Trophoblast cell (in vitro differentiated cells and primary cell): Measurements from ENCODE around the gene CARD16.

Source experiments
- DNase-seq, 2 donors: peaks; one replicate each; pipeline ENCODE4 v3.0.0-alpha.2; 2016
- H2AFZ ChIP-seq: 2 replicates; pipeline ENCODE4 v1.6.1; 2013; ENCODE audit warnings: low read length, moderate library complexity, mild to moderate bottlenecking; ENCODE audit not compliant: insufficient read depth, poor library complexity
- H2AK5ac ChIP-seq: 2 replicates; pipeline ENCODE4 v1.6.1; 2013; ENCODE audit warnings: mild to moderate bottlenecking, low read length
- H2BK120ac ChIP-seq: 2 replicates; pipeline ENCODE4 v1.6.1; 2013; ENCODE audit warnings: low read length, mild to moderate bottlenecking, moderate library complexity; ENCODE audit not compliant: insufficient read depth, poor library complexity
- H2BK12ac ChIP-seq: 2 replicates; pipeline ENCODE4 v1.6.1; 2013; ENCODE audit warnings: mild to moderate bottlenecking, low read length, moderate library complexity
- H2BK5ac ChIP-seq: 2 replicates; pipeline ENCODE4 v1.6.1; 2013; ENCODE audit warnings: low read length, low read depth, moderate library complexity, mild to moderate bottlenecking; ENCODE audit not compliant: poor library complexity
- H3K14ac ChIP-seq: 2 replicates; pipeline ENCODE4 v1.6.1; 2013; ENCODE audit warnings: mild to moderate bottlenecking, low read length
- H3K18ac ChIP-seq: 2 replicates; pipeline ENCODE4 v1.6.1; 2013; ENCODE audit warnings: mild to moderate bottlenecking, low read length
- H3K23ac ChIP-seq: 2 replicates; pipeline ENCODE4 v1.6.1; 2013; ENCODE audit warnings: low read length
- H3K27ac ChIP-seq: 2 replicates; pipeline ENCODE4 v1.5.1; 2013; ENCODE audit warnings: low read depth, mild to moderate bottlenecking, inconsistent platforms, low read length, moderate library complexity
- H3K27me3 ChIP-seq: 2 replicates; pipeline ENCODE4 v1.6.1; 2013; ENCODE audit warnings: inconsistent platforms, mild to moderate bottlenecking, low read length, moderate library complexity; ENCODE audit not compliant: insufficient read depth
- H3K36me3 ChIP-seq, 2 experiments: 1 replicate in 1 of 2; 2 replicates in 1 of 2; pipeline ENCODE4 v1.6.1; 2013; ENCODE audit warnings: low read length in 2 of 2, mild to moderate bottlenecking in 2 of 2, moderate library complexity in 1 of 2; ENCODE audit not compliant: insufficient read depth in 2 of 2, control insufficient read depth in 1 of 2
- H3K4ac ChIP-seq: 2 replicates; pipeline ENCODE4 v1.6.1; 2013; ENCODE audit warnings: low read depth, mild to moderate bottlenecking, low read length, moderate library complexity
- H3K4me1 ChIP-seq, 2 experiments: 1 replicate in 1 of 2; 2 replicates in 1 of 2; pipeline ENCODE4 v1.6.1; 2013; ENCODE audit warnings: low read length in 2 of 2, mild to moderate bottlenecking in 2 of 2, moderate library complexity in 1 of 2; ENCODE audit not compliant: insufficient read depth in 2 of 2, control insufficient read depth in 1 of 2
- H3K4me2 ChIP-seq: 2 replicates; pipeline ENCODE4 v1.6.1; 2013; ENCODE audit warnings: inconsistent platforms, mild to moderate bottlenecking, low read length, moderate library complexity
- H3K4me3 ChIP-seq: 2 replicates; pipeline ENCODE4 v1.5.1; 2013; ENCODE audit warnings: mild to moderate bottlenecking, low read depth, low read length, inconsistent platforms
- H3K79me1 ChIP-seq: one replicate; pipeline ENCODE4 v1.6.1; 2013; ENCODE audit warnings: low read length
- H3K79me2 ChIP-seq: 2 replicates; pipeline ENCODE4 v1.6.1; 2013; ENCODE audit warnings: low read length, mild to moderate bottlenecking; ENCODE audit not compliant: control insufficient read depth, insufficient read depth, poor library complexity
- H3K9ac ChIP-seq: 2 replicates; pipeline ENCODE4 v1.6.1; 2013; ENCODE audit warnings: mild to moderate bottlenecking, low read length
- H3K9me3 ChIP-seq: 2 replicates; pipeline ENCODE4 v1.6.1; 2013; ENCODE audit warnings: low read depth, mild to moderate bottlenecking, control low read depth, inconsistent platforms, low read length; ENCODE audit not compliant: insufficient read depth
- H4K12ac ChIP-seq: 2 replicates; pipeline ENCODE4 v1.6.1; 2013; ENCODE audit warnings: low read depth, mild to moderate bottlenecking, low read length, moderate library complexity
- H4K8ac ChIP-seq: 2 replicates; pipeline ENCODE4 v1.6.1; 2013; ENCODE audit warnings: low read depth, mild to moderate bottlenecking, low read length, moderate library complexity
- H4K91ac ChIP-seq: one replicate; pipeline ENCODE4 v1.6.1; 2013; ENCODE audit warnings: low read depth, mild to moderate bottlenecking, low read length, moderate library complexity
- WGBS: extraction: QIAGEN DNeasy Blood & Tissue Kit; methylation state at CpG from one replicate; pipeline ENCODE4 v1.1.7; 2013; ENCODE audit warnings: missing lambda C conversion rate; ENCODE audit not compliant: insufficient read length, insufficient coverage; ENCODE audit errors: extremely low coverage; 5-methylcytosine and 5-hydroxymethylcytosine counted together

The CARD16 gene

GRCh38 chr11:105022527-105022926 lies 22.6 kb downstream of the CARD16 start:
- H4K12ac ChIP-seq = no peak overlapping the region
- no peaks in the 10 kb centered on the region for H3K79me2 ChIP-seq
- no peak overlapping the region for H3K4me3 ChIP-seq
- no peak overlapping the region for H2AFZ ChIP-seq
- no peak overlapping the region for H3K9ac ChIP-seq
- H3K79me1 ChIP-seq = no peaks in the 10 kb centered on the region
- H3K4ac ChIP-seq = no peak overlapping the region
- no peak overlapping the region for H2AK5ac ChIP-seq
- no peak overlapping the region for H2BK120ac ChIP-seq
- H4K8ac ChIP-seq = no peak overlapping the region
- H3K36me3 ChIP-seq = no peaks in the 10 kb centered on the region
- H3K18ac ChIP-seq = no peak overlapping the region
- H3K27ac ChIP-seq = no peak overlapping the region
- no peak overlapping the region for H2BK12ac ChIP-seq
- DNase-seq = no peak
- H3K4me2 ChIP-seq = no peak overlapping the region
- peaks cover 0 to 2% of the 10 kb centered on the region in 2 experiments for H3K4me1 ChIP-seq
- no peak overlapping the region for H2BK5ac ChIP-seq
- H3K23ac ChIP-seq = no peak overlapping the region
- H3K27me3 ChIP-seq = no peaks in the 10 kb centered on the region
- H4K91ac ChIP-seq = no peak overlapping the region
- H3K9me3 ChIP-seq = no peaks in the 10 kb centered on the region
- no peak overlapping the region for H3K14ac ChIP-seq
- no CpG with 5 or more reads among the region's 2 CpGs for WGBS

GRCh38 chr11:105007463-105007862 lies 37.7 kb downstream of the CARD16 start:
- no peak overlapping the region for H3K9ac ChIP-seq
- no peak overlapping the region for H3K23ac ChIP-seq
- no peaks in the 10 kb centered on the region for H3K4me1 ChIP-seq
- no peak overlapping the region for H2AK5ac ChIP-seq
- H2BK120ac ChIP-seq = no peak overlapping the region
- no peak overlapping the region for H2AFZ ChIP-seq
- no peaks in the 10 kb centered on the region for H3K9me3 ChIP-seq
- no peak overlapping the region for H3K14ac ChIP-seq
- H3K27ac ChIP-seq = no peak overlapping the region
- no peak overlapping the region for H2BK5ac ChIP-seq
- no peak overlapping the region for H3K4me3 ChIP-seq
- DNase-seq = no peak
- no peaks in the 10 kb centered on the region for H3K79me1 ChIP-seq
- H3K36me3 ChIP-seq = no peaks in the 10 kb centered on the region
- H4K12ac ChIP-seq = no peak overlapping the region
- no peak overlapping the region for H4K8ac ChIP-seq
- no peak overlapping the region for H3K4ac ChIP-seq
- no peak overlapping the region for H3K18ac ChIP-seq
- no peaks in the 10 kb centered on the region for H3K27me3 ChIP-seq
- H3K4me2 ChIP-seq = no peak overlapping the region
- H4K91ac ChIP-seq = no peak overlapping the region
- no peak overlapping the region for H2BK12ac ChIP-seq
- H3K79me2 ChIP-seq = no peaks in the 10 kb centered on the region

GRCh38 chr11:105005451-105005845 lies 39.7 kb downstream of the CARD16 start:
- H3K79me1 ChIP-seq = no peaks in the 10 kb centered on the region
- H2BK12ac ChIP-seq = no peak overlapping the region
- H2BK5ac ChIP-seq = no peak overlapping the region
- H3K9me3 ChIP-seq = no peaks in the 10 kb centered on the region
- H3K4ac ChIP-seq = no peak overlapping the region
- H3K27ac ChIP-seq = no peak overlapping the region
- H2AK5ac ChIP-seq = no peak overlapping the region
- H3K36me3 ChIP-seq = no peaks in the 10 kb centered on the region
- no peak overlapping the region for H4K91ac ChIP-seq
- no peak overlapping the region for H4K12ac ChIP-seq
- no peak overlapping the region for H3K4me2 ChIP-seq
- H3K9ac ChIP-seq = no peak overlapping the region
- no peak overlapping the region for H3K18ac ChIP-seq
- no peak overlapping the region for H2AFZ ChIP-seq
- H3K27me3 ChIP-seq = no peaks in the 10 kb centered on the region
- H3K79me2 ChIP-seq = no peaks in the 10 kb centered on the region
- no peak overlapping the region for H4K8ac ChIP-seq
- no peak overlapping the region for H2BK120ac ChIP-seq
- no peak overlapping the region for H3K23ac ChIP-seq
- H3K14ac ChIP-seq = no peak overlapping the region
- WGBS = no CpG with 5 or more reads among the region's 3 CpGs
- no peaks in the 10 kb centered on the region for H3K4me1 ChIP-seq
- DNase-seq = no peak
- H3K4me3 ChIP-seq = no peak overlapping the region

GRCh38 chr11:105004021-105004420 lies 41.1 kb downstream of the CARD16 start:
- Histone ChIP-seq H2BK12ac (no peak overlapping the region), H4K12ac (no peak overlapping the region), H2BK120ac (no peak overlapping the region), H2AFZ (no peak overlapping the region), H3K23ac (no peak overlapping the region), H3K9ac (no peak overlapping the region), H3K27ac (no peak overlapping the region), H3K4me3 (no peak overlapping the region), H4K8ac (no peak overlapping the region), H4K91ac (no peak overlapping the region), H3K79me1 (no peaks in the 10 kb centered on the region), H2BK5ac (no peak overlapping the region), H3K36me3 (no peaks in the 10 kb centered on the region), H3K79me2 (no peaks in the 10 kb centered on the region), H3K27me3 (no peaks in the 10 kb centered on the region), H3K9me3 (no peaks in the 10 kb centered on the region), H3K4ac (no peak overlapping the region), H3K14ac (no peak overlapping the region), H3K18ac (no peak overlapping the region), H3K4me1 (no peaks in the 10 kb centered on the region), H3K4me2 (no peak overlapping the region), H2AK5ac (no peak overlapping the region)
- no CpG with 5 or more reads among the region's 3 CpGs for WGBS
- no peak for DNase-seq
